Measurements from ENCODE around the gene PUM1.

PUM1 gene

DNA sequence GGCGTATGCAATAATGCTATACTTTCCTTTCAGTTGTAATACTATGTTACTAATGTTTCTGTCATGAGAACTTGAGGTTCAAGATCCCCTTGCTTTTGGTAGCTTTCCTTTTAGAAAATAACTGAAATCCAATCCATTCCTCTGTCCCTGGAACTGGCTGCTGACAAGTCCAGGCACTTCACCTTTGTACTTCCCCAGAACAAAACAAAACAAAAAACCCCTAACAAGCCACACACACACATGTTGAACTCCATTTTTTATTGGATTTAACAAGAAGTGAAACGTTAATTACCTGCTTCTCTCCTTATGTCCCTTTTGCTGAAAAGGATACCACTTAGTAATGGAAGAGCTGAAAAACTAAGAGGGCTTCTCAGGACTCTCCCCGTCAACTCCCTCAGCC, 130.9 kb downstream of the PUM1 start:
- H3K36me3 ChIP-seq (ENCODE audit: control insufficient read depth, insufficient read depth, low read length): peaks cover 13% of the 10 kb centered on the region
- peak overlapping the region; percentile 10 for H3K27ac ChIP-seq (ENCODE audit: low read depth, low read length)
- no peak overlapping the region for H2AK5ac ChIP-seq (ENCODE audit: low read length)

DNA sequence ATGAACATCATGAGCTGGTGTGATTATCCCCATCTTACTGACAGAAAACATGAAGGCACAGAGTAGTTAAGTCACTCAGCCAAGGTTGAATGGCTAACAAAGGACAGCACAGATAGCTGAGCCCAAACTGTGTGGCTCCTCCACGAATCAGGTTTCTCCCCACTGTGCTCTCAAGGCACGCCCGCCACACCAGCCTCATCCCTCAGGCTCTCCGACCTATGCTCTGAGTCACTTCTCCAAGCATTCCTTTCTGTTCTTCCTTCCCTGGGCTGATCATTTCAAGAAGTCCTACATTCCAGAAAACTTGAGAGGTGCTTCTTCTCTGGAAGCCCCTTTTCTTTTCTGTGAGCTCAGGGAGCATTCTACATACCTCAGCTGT, 131.7 kb downstream of the PUM1 start:
- no CpG with 5 or more reads among the region's 4 CpGs for whole genome bisulfite sequencing (ENCODE audit: extremely low coverage, insufficient coverage, low lambda C conversion rate)
- Histone ChIP-seq H3K79me2 (ENCODE audit: control insufficient read depth, insufficient read depth, low read length) (no peaks in the 10 kb centered on the region), H2BK5ac (ENCODE audit: low read length) (no peak overlapping the region), H2BK15ac (replicated peaks; ENCODE audit: low read depth) (no peak overlapping the region), H3K56ac (ENCODE audit: low read length) (no peak overlapping the region), H3K9ac (ENCODE audit: low read length) (no peak overlapping the region), H3K23ac (ENCODE audit: low read length) (no peak overlapping the region), H3K4ac (ENCODE audit: low read depth, low read length) (no peak overlapping the region), H3K4me3 (ENCODE audit: low read length) (no peak overlapping the region), H2BK120ac (ENCODE audit: low read depth, low read length) (no peak overlapping the region), H3K79me1 (ENCODE audit: low read length) (no peaks in the 10 kb centered on the region), H3K27ac (ENCODE audit: low read depth, low read length) (no peak overlapping the region), H3K27me3 (ENCODE audit: insufficient read depth, low read length, poor library complexity) (no peaks in the 10 kb centered on the region), H3K4me1 (ENCODE audit: control insufficient read depth, low read depth, low read length) (no peaks in the 10 kb centered on the region), H3K4me2 (ENCODE audit: low read length) (no peak overlapping the region), H4K8ac (ENCODE audit: low read depth, low read length) (no peak overlapping the region), H4K5ac (ENCODE audit: low read length) (no peak overlapping the region), H3K18ac (ENCODE audit: low read length) (no peak overlapping the region), H2AK5ac (ENCODE audit: low read length) (no peak overlapping the region), H3K36me3 (ENCODE audit: control insufficient read depth, insufficient read depth, low read length) (peaks cover 12% of the 10 kb centered on the region)
- DNase-seq: peak; percentile 82

More for the DNA sequence above, 130.9 kb downstream of the PUM1 start:
- H3K56ac ChIP-seq (ENCODE audit: low read length): no peak overlapping the region
- no peak overlapping the region for H3K18ac ChIP-seq (ENCODE audit: low read length)
- H3K4me1 ChIP-seq (ENCODE audit: control insufficient read depth, low read depth, low read length): no peaks in the 10 kb centered on the region
- H2BK120ac ChIP-seq (ENCODE audit: low read depth, low read length): no peak overlapping the region
- H3K23ac ChIP-seq (ENCODE audit: low read length): no peak overlapping the region
- H3K4me3 ChIP-seq (ENCODE audit: low read length): no peak overlapping the region
- H4K8ac ChIP-seq (ENCODE audit: low read depth, low read length): no peak overlapping the region
- no peak overlapping the region for H2BK15ac ChIP-seq (replicated peaks; ENCODE audit: low read depth)
- H3K4ac ChIP-seq (ENCODE audit: low read depth, low read length): no peak overlapping the region
- no peak overlapping the region for H3K9ac ChIP-seq (ENCODE audit: low read length)
- H3K27me3 ChIP-seq (ENCODE audit: insufficient read depth, low read length, poor library complexity): no peaks in the 10 kb centered on the region
- no peaks in the 10 kb centered on the region for H3K79me1 ChIP-seq (ENCODE audit: low read length)
- H2BK5ac ChIP-seq (ENCODE audit: low read length): no peak overlapping the region
- no CpG with 5 or more reads among the region's 3 CpGs for WGBS (ENCODE audit: extremely low coverage, insufficient coverage, low lambda C conversion rate)
- no peak overlapping the region for H4K5ac ChIP-seq (ENCODE audit: low read length)
- H3K79me2 ChIP-seq (ENCODE audit: control insufficient read depth, insufficient read depth, low read length): no peaks in the 10 kb centered on the region
- no peak for DNase-seq
- no peak overlapping the region for H3K4me2 ChIP-seq (ENCODE audit: low read length)

DNA sequence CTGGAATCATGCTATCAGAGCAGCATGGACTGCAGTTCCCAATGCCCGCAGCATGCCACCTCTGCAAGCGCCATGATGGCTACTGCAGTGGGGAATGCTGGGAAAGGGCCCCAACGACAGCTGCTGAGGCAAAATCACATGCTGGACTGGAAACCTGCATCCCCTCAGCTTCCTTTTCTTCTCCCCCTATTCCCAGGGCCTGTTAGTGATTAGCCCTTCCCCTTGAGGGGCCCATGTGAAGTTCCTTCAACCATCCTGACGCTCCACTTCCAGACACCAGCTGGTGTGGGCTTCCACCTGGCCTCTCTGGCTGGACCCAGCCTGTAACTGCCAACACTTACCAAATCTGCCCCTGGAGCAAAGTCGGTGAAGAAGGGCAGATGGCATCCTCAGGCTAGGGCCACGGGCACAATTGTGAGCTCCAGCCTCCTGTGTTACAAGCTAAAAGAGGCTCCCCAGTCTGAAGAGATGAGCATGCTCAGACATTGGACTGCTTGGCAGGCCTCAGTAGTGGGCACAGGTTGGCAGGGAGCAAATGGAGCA, 134.8 kb downstream of the PUM1 start:
- no peak overlapping the region for H3K4me2 ChIP-seq (ENCODE audit: low read length)
- H3K79me1 ChIP-seq (ENCODE audit: low read length): no peaks in the 10 kb centered on the region
- no peak overlapping the region for H4K5ac ChIP-seq (ENCODE audit: low read length)
- no peaks in the 10 kb centered on the region for H3K79me2 ChIP-seq (ENCODE audit: control insufficient read depth, insufficient read depth, low read length)
- H2BK5ac ChIP-seq (ENCODE audit: low read length): no peak overlapping the region
- H3K27ac ChIP-seq (ENCODE audit: low read depth, low read length): no peak overlapping the region
- H4K8ac ChIP-seq (ENCODE audit: low read depth, low read length): no peak overlapping the region
- H3K27me3 ChIP-seq (ENCODE audit: insufficient read depth, low read length, poor library complexity): no peaks in the 10 kb centered on the region
- WGBS (ENCODE audit: extremely low coverage, insufficient coverage, low lambda C conversion rate): no CpG with 5 or more reads among the region's 6 CpGs
- no peak overlapping the region for H3K4ac ChIP-seq (ENCODE audit: low read depth, low read length)
- no peak overlapping the region for H3K18ac ChIP-seq (ENCODE audit: low read length)
- H3K23ac ChIP-seq (ENCODE audit: low read length): no peak overlapping the region
- H2BK15ac ChIP-seq (replicated peaks; ENCODE audit: low read depth): no peak overlapping the region
- no peak overlapping the region for H2BK120ac ChIP-seq (ENCODE audit: low read depth, low read length)
- DNase-seq: no peak
- peaks cover 6% of the 10 kb centered on the region for H3K36me3 ChIP-seq (ENCODE audit: control insufficient read depth, insufficient read depth, low read length)
- H3K9ac ChIP-seq (ENCODE audit: low read length): no peak overlapping the region
- H2AK5ac ChIP-seq (ENCODE audit: low read length): no peak overlapping the region
- no peak overlapping the region for H3K56ac ChIP-seq (ENCODE audit: low read length)
- no peak overlapping the region for H3K4me3 ChIP-seq (ENCODE audit: low read length)
- no peaks in the 10 kb centered on the region for H3K4me1 ChIP-seq (ENCODE audit: control insufficient read depth, low read depth, low read length)

DNA sequence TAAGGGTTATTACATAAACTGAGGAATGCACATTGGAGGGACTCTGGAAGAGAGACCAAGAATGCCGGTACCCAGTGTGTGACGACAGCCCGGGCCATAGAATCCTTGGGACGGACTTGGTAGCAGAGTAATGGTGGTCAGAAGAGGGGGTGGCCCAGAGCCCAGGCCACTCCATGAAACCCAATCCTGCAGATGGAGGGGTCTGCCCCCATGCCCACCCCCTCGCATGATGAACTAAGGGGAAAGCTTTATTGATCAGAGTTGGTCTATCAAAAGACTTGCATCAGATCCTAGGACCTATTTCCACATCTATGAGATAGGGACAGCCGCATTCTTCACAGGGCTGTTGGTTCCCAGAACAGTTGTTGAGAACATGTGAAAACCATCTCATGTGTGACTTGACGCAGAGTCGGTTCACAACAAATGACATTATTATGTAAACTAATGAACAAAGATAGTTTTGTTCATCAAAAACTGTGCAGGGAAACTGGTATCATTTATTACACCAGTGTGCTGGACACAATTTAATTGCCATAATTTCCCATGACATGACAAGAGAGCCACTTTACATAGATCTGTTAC, 135.5 kb downstream of the PUM1 start:
- no peak overlapping the region for H3K4ac ChIP-seq (ENCODE audit: low read depth, low read length)
- no peak overlapping the region for H3K27ac ChIP-seq (ENCODE audit: low read depth, low read length)
- no peak overlapping the region for H2BK120ac ChIP-seq (ENCODE audit: low read depth, low read length)
- no peak overlapping the region for H4K8ac ChIP-seq (ENCODE audit: low read depth, low read length)
- H3K18ac ChIP-seq (ENCODE audit: low read length): no peak overlapping the region
- no peaks in the 10 kb centered on the region for H3K79me2 ChIP-seq (ENCODE audit: control insufficient read depth, insufficient read depth, low read length)
- no peak overlapping the region for H4K5ac ChIP-seq (ENCODE audit: low read length)
- no CpG with 5 or more reads among the region's 8 CpGs for WGBS (ENCODE audit: extremely low coverage, insufficient coverage, low lambda C conversion rate)
- H3K36me3 ChIP-seq (ENCODE audit: control insufficient read depth, insufficient read depth, low read length): peaks cover 6% of the 10 kb centered on the region
- no peak overlapping the region for H3K4me3 ChIP-seq (ENCODE audit: low read length)
- no peak overlapping the region for H3K4me2 ChIP-seq (ENCODE audit: low read length)
- H3K79me1 ChIP-seq (ENCODE audit: low read length): no peaks in the 10 kb centered on the region
- H3K56ac ChIP-seq (ENCODE audit: low read length): no peak overlapping the region
- H2AK5ac ChIP-seq (ENCODE audit: low read length): no peak overlapping the region
- H3K23ac ChIP-seq (ENCODE audit: low read length): no peak overlapping the region
- no peak overlapping the region for H2BK15ac ChIP-seq (replicated peaks; ENCODE audit: low read depth)
- no peak overlapping the region for H3K9ac ChIP-seq (ENCODE audit: low read length)
- no peak overlapping the region for H2BK5ac ChIP-seq (ENCODE audit: low read length)
- no peaks in the 10 kb centered on the region for H3K27me3 ChIP-seq (ENCODE audit: insufficient read depth, low read length, poor library complexity)
- H3K4me1 ChIP-seq (ENCODE audit: control insufficient read depth, low read depth, low read length): no peaks in the 10 kb centered on the region
- DNase-seq: no peak

DNA sequence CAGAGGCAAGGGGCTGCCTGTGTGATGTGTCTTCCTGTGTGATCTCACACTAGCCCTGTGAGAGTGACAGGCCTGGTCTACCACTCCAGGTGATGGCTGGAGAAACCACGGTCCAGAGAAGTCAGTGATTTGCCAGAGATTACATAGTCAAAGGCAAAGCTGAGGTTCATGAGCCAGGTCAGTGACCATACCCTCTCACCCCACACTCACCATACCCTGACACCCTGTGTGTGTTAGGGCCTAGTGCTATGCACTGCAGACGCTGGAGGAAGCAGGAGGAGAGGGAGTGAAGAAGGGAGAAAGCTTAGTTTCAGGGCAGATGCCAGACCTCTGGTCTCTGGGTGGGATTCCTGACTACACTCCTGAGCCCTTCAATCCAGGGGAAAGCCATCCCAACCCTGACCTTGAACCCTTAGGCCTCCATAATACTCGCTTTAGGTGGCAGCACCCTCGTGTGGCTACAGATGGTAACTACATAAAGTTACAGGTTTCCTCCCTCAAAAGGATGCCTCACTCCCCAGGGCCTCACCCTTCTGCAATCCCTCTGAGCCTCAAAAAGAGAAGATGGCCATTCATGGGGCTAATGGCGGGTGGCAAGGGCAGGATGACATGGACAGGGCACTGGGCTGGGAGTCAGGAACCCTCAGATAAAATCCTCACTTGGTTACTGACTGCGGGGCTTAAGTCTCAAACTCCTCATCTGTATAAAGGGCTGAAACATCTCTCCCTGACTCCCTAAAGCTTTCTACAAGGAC, 136.2 kb downstream of the PUM1 start:
- Histone ChIP-seq H3K4me1 (ENCODE audit: control insufficient read depth, low read depth, low read length) (no peaks in the 10 kb centered on the region), H3K4ac (ENCODE audit: low read depth, low read length) (no peak overlapping the region), H3K27ac (ENCODE audit: low read depth, low read length) (no peak overlapping the region), H2BK15ac (replicated peaks; ENCODE audit: low read depth) (no peak overlapping the region), H4K8ac (ENCODE audit: low read depth, low read length) (no peak overlapping the region), H4K5ac (ENCODE audit: low read length) (no peak overlapping the region), H2AK5ac (ENCODE audit: low read length) (no peak overlapping the region), H2BK120ac (ENCODE audit: low read depth, low read length) (no peak overlapping the region), H3K27me3 (ENCODE audit: insufficient read depth, low read length, poor library complexity) (no peaks in the 10 kb centered on the region), H3K79me1 (ENCODE audit: low read length) (no peaks in the 10 kb centered on the region), H3K56ac (ENCODE audit: low read length) (no peak overlapping the region), H3K36me3 (ENCODE audit: control insufficient read depth, insufficient read depth, low read length) (peaks cover 5% of the 10 kb centered on the region), H3K9ac (ENCODE audit: low read length) (no peak overlapping the region), H3K4me3 (ENCODE audit: low read length) (no peak overlapping the region), H3K23ac (ENCODE audit: low read length) (no peak overlapping the region), H3K18ac (ENCODE audit: low read length) (no peak overlapping the region), H3K4me2 (ENCODE audit: low read length) (no peak overlapping the region), H3K79me2 (ENCODE audit: control insufficient read depth, insufficient read depth, low read length) (no peaks in the 10 kb centered on the region), H2BK5ac (ENCODE audit: low read length) (no peak overlapping the region)
- no CpG with 5 or more reads among the region's 6 CpGs for WGBS (ENCODE audit: extremely low coverage, insufficient coverage, low lambda C conversion rate)
- DNase-seq: peak; percentile 77
